HG02610 (cell line): ENCODE measurements around the gene P2RX2.

Experiments
- ATAC-seq: cut with Tn5 transposase; IDR thresholded peaks from one replicate; pipeline ENCODE4 v1.9.1; 2021; ENCODE audit warnings: mild to moderate bottlenecking, moderate library complexity; ENCODE audit not compliant: unreplicated experiment

P2RX2 gene

DNA sequence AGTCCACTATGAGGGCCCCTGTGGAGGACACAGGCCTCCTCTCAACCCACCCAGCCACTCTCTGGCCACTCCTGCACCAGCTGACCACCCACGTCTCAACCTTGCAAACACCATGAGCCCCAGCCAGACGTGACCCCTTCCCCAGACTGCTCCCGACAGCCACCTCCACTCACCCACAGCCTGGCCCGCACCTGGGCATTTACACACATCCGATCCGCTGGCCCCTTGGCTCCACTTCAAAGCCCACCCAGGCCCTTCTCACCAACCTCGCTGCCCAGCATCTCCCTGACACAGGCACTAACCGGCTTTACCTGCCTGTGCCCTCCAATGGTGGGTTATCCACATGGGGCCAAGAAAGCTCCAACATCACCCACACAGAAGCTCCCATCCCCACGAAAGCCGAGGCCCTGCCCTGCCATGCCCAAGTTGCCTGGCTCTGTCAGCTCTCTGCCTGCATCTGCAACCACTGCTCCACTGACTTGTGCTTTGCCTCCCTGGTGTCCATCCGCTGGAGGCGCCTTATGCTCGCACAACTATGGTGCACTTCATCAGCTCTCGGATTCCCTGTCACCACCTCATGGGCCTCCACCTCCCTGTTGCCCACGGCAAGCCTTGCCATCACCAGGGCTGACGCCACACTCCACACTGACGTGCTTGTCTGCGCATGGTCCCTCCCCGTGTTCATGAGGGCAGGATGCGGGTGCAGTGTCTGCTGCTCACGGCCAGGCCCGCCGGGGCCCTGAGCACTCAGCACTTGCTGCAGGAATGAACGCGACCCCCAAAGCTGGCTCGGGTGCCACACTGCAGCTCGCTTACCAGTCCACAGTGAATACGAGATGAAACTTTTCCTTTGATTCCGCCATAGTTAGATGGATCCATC is 16.7 kb downstream of the P2RX2 start:
- ATAC-seq, result no peak

DNA sequence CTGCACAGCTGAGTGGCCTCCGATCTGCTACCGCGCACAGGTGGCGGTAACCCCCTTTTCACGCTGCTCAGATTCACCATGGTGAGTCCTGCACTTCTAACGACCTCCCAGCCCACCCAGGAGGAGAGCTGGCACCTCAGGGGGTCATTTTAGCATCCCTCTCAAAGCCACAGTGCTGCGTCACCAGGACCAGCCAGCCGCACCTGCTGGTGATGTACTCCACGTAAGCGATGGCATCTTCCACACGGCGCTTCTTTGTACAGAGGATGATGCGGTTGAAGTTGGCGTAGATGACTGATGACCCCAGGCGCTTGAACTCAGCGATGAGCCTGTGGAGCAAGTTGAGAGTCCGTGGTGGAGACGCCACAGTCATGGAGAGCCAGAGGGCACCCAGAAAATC is 19.2 kb downstream of the P2RX2 start:
- ATAC-seq, result no peak

DNA sequence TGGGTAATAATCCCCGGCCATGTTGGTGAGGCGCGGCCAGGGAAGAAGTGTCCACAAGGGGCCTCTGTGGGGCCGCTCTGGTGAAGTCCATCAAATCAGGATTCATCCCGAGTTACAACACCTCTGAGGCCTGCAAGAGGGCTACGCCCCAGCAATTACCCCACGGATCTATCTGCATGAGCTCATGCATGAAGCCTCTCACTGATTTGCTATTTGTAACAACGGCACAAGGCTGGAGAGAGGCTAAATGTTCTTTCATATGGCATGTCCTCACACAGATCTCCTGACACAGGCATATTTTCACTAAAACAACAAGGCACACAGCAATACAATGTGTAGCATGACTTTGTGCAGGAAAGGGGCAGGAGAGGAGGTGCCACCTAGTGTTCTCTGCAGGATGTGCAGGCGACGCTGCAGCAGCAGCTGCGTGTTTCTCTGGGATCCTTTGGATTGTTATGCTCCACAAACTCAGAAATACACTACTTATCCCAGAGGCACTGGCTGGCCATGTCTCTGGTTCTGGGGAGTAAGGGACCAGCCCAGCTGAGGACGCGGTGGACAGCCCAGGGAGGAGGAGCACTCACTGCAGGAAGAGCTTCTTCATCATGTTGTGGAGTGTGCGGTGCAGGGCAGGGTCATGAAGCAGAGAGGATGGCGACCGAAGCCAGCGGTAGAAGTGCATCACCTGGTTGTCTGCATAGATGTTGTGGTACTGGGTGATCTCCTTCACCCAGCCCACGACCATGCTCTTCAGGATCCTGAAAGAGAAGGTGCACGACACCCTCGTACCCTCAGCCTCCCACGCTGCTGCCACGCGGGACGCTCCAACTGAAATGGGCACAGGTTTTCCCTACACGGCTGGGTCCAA is 20.2 kb downstream of the P2RX2 start:
- ATAC-seq, result no peak

DNA sequence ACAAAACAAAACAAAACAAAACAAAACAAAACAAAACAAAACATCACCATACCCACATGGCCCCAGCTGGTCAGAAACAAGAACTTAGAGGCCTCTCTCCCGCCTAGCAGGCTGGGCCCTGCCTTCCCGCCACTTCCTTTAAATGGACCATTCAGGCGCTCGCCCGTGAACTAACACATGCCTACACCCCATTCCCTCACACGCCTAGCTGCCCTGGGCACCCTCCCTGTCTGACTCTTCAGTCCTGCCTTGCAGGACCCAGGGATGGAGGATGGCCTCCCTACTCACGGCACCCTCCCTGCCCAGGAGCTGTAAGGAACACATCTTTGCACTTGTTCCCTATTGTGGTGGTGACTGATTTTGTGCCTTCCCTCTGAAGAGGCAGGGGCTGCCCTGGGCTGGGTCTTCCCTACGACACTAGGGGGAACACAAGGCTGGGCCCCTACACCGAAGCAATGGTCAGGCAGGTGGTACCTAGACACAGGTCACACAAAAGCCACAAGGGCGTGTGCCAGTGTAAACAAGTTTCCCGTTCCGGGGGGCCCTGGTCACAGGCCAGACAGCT is 21.5 kb downstream of the P2RX2 start:
- ATAC-seq, result no peak

DNA sequence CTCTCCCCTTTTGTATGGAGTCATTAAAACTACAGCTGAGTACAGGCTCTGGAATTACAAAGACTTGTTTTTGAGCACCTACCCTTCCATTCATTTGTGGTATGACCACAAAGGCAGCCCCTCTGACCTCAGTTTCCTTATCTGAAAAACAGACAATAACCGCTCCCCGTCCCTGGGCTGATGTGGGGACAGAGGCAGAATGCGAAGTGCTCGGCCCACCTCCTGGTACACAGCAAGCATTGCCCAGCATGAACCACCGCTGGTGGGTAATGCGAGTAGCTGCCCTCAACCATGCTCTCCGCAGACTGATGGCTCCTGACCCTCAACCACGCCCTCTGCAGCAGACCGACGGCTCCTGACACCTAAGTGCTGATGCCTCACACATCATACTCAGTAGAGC is 22.4 kb downstream of the P2RX2 start:
- ATAC-seq, result no peak

DNA sequence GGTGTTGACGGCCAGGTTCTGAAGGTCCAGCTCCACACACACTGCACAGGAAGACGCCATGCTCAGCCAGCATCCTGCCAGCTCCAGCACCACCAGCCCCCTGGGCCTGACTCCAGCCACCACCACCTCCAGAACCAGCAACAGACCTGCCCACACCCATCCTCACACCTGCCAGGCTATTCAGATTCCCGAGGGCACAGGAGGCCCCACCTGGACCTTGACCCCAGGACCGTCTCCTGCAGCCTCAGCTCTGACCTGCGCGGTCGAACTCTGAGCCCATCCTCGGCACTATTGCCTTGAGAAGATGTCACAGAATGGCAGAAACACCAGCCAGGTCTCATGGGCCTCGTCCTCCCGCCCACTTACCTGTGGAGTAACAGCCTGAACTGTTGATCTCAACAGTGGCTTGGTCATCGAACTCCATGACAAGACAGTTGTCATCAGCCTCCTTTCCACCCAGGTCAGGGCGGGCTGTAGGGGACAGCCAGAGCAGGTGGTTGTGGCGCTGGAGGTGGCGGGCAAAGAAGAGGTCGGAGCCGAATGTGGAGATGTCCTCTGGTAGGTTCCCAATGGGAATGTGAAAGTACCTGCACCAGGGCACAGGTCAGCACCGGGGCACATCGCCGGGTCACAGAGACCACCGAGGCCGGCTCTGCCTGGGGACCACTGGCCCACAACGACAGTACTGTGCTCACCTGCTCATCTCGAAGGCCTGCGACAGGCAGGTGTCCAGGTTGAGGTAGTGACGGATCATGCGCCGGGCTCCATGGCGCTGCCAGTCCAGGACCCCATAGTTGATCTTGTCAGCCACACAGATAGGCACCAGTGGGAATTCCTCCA is 23.5 kb downstream of the P2RX2 start:
- ATAC-seq, result no peak

DNA sequence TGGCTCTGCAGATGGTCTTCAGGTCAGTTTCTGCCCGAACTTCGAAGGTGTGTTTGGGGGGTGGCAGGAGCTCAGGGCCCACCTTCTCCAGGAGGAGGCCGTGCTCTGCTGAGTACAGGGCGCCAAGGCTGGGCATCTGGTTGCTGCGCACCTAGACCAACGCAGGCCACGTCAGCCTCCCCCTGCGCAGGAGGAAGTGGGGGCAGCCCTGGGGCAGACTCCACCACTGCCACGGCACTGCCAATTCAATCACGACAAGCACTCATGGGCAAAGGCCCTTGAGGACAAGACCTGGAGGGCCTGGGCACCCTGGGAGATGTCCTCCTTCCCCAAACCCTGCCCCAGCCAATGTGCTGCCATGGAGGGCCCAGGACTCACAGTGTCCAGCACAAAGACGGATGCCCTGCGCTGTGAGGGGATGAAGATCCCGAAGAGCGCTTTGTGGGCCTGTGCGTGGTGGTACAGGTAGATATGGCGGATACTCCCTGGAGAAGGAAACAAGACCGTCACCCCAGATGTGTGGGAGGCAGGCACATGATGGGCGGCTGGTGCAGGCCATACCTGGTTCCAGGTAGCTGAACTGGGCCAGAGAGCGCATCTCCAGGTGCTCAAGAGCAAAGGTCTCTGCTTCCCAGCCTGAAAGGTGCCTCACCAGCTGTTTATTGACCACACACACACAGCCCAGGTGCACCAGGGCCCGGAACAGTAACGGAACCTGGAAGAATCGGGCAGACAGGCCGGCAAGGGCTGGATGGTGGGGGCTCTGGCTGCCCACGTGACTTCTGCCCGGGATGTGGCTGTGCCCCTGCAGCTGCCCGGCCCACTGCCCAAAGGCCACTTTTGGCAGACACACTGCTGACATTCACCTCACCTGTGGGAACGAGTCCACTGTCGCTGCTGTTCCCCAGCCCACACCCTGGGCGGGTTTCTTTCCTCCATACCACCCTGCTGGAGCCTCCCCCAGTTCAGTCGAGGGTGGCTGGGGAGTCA is 24.6 kb downstream of the P2RX2 start:
- no peak for ATAC-seq

DNA sequence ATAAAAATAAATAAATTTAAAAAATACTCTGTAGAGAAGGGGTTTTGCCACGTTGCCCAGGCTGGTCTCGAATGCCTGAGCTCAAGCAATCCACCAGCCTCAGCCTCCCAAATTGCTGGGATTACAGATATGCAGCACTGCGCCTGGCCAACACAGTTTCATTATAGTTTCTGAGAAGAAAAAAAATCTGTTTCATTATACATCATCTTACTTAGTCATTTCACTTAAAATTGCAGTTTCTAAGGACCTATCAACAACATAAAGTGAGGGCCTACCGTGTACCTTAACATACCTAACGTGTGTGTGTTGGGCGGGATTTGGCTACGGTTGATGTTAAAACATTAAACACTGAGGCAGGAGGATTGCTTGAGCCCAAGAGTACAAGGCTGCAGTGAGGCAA is 28.3 kb downstream of the P2RX2 start:
- no peak for ATAC-seq

DNA sequence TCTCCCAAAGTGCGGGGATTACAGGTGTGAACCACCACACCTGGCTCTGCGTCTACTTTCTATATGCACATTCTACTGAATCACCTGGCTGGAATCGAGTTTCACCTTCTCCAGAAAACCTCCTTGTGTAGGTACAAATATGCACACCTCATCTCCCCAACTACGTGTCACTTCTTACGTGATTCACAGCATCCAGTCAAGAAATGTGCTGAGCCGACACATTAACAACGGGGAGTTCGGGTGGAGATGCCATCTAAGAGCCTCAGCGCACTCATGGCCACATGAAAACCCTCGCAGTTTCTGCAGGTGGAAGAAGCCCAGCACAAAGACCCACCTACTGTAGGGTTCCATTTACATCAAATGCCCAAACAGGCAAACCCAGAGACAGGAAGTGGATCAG is 29.3 kb downstream of the P2RX2 start:
- ATAC-seq, result no peak

DNA sequence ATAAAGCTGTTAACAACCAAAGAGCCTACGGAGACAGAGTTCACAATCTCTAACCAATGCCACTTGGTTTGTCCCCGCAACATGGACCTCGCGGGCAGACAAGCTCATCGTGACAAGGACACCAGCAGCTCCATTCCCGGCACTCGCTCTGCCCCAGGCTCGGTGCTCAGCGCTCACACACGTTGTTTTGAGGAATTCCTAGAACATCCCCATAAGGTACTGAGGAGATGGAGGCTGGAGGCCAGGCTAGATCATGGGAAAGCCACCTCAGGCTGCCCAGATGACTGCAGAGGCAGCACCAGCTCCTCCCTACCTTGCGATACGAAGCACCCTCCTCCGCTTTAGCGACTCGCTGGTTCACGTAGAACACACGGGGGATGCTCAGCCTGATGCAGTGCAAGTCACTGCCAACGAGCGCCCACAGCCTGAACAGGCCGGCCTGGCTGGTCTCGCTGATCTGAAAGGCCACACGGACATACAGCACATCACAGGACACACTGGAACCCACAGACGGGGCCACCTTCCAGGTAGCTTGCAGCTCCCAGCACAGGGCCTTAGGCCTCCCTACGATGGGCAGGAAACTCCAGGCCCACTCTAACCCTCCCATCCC is 30.1 kb downstream of the P2RX2 start:
- no peak for ATAC-seq

DNA sequence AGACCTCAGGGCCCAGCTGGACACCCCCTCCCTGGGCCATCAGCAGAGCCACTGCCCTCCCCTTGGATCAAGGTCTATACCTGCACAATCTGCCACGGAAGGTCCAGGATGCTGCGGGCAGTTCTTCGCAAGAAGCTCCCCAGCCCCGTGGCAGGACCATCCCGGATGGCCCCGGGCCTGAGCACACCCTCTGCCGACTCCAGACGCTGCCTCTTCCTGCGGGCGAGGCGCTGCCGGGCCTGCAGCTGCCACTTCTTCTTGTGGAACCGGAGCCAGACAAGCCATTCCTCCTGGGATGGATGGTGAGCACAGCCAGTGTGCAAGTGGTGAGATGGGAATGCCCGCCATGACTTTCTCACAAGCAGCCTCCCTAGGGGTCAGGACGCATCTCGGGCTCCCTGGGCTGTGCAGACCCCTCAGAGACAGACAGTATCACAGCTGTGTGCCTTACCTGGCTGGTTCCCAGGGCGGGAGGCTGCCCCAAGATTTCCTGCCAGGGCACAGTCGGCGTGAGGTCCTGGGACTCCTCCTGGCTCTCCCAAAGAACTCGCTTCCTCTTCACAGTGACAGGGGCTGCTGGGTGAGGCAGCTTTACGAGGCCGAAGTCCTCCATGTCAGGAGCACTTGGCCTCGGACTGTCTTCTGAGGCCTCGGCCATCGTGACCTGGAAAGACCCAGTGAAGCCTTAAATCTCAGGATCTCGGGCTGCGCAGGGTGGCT is 30.8 kb downstream of the P2RX2 start:
- ATAC-seq, result no peak

DNA sequence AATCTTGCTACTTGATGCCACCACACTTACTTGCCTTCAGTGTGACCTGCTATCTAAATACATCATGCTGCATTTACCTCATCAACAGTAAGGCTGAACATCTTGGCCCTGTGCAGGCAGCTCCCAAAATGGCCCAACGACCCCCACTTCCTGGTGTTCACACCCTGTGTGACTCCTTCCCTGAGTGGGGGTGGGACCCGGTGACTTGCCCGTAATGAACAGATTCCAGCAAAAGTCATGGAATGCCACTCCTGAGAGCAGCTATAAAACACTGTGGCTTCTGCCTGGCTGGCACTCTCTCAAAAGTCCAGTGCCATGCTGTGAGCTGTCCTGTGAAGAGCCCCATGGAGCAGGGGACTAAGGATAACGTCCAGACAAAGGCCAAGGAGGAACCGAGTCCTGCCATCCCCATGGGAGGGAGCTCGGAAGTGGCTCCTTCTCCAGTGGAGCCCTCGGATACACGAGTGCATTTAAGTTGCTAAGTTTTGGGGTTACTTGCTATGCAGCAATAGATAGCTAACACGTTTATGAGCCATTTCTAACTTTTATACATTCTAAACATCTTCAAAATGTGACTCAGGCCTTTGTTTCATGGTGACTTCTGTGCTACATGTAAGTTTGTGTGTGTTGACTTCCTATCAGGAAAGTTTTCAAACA is 33.0 kb downstream of the P2RX2 start:
- no peak for ATAC-seq

DNA sequence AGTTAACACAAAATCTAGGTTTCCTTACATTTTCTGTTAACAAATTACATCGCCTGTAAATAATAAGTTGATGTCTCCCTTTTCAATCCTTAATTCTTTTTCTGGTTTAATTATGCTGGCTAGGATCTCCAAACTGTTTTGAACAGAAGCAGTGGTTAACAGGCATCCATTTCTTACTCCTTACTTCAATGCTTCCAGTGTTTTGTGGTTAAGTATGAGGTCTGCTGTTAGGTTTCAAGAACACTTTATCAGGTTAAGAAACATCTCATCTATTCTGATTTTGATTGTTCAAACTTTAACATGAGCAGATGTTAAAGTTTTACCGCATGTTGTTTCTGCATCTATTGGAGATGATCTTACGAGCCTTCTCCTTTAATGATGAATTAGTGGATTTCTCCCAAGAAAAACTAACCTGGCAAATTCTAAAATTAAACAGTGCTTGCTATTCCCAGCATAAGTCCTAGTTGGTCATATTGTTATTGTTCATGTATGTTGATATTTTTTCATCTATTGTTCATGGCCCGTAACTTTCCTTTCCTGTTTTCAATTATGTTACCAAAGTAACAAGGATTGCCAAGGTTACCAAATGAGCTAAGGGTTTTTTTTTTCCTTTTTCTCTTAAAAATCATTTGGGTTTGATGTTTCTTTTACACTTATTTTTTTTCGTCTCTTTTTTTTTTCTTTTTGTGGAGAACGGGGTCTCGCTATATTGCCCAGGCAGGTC is 35.2 kb downstream of the P2RX2 start:
- ATAC-seq, result no peak

DNA sequence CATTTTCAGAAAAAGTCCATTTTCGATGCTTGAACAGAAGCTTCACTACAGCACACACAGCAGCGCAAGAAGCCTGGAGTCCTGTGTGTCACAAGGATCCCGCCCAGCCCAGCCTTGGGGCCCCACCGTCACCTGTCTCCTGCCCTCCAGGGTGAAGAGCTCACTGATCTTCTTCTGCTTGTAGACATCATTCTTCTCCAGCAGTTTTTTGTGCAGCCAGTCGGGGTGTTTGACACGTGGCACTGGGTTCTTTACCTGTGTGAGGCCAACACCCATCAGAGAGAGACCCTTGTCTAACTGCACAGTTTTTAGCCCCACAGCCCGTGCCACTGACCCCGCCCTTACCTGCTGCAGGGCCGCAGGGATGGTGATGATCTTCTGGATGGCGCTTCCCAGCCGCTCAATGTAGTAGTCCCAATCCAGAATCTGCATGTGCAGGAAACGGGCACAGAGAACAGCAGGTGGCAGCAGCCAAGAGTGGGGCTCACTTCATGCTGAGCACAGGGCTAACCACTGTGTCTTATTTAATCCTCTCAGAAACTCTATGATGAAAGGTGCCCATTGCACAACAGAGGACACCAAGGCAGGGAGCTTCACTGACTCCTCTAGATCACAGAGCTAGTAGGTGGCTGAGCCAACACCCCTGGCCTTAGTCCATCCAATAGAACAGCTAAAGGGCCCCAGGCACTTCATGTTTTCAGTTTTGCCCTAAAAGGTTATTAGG is 38.6 kb downstream of the P2RX2 start:
- no peak for ATAC-seq

DNA sequence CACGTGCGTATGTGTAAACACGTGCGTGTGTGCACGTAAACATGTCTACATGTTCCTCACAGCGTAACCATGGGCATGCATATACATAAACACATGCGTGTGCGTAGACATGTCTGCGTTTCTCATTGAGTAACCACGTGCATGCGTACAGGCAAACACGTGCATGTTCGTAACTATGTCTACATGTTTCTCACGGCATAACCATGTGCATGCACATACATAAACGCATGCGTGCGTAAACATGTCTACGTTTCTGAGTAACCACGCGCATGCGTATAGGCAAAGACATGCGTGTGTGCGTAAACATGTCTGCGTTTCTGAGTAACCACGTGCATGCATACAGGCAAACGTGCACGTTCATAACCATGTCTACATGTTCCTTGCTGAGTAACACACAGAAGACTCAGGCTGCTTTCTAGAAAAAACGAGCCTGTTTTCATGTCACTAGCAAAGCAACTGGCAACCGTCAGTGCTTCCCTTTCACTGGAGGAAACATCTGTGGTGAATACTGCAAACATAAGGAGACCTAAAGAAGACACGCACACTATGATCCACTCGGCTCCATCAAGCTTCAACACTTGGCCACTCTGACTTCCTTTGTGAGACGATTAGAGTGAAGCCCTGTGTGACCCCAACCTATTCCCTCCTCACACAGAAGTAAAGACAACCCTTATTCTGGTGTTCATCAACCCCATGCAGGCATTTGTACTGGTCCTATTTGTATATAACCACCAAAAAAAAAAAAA is 39.7 kb downstream of the P2RX2 start:
- no peak for ATAC-seq

DNA sequence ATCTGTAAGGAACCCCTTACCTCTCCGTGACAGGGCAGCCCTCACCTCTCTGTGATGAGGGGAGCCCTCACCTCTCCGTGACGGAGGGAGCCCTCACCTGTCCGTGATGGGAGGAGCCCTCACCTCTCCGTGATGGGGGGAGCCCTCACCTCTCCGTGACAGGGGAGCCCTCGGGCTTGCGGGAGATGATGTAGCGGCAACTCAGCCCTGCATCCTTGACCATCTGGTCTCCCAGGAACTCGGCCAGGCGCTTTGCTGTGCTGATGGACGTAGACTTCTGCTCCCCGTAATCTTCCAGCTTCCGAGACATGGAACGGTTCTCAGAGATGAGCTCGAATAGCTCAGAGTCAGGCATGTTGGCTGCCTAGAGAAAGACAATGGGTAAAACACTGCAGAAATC is 40.6 kb downstream of the P2RX2 start:
- ATAC-seq, result no peak
